Neuronal stem cell (in vitro differentiated cells): ENCODE data around the gene PET100.

Source experiments
- DNase-seq: peaks from one replicate; pipeline ENCODE4 v3.0.0-alpha.2; 2013; ENCODE audit warnings: low spot score
- H2AFZ ChIP-seq: one replicate; pipeline ENCODE4 v1.6.1; 2013; ENCODE audit warnings: mild to moderate bottlenecking, low read length, inconsistent platforms
- H2AK5ac ChIP-seq: 2 replicates; pipeline ENCODE4 v1.6.1; 2013; ENCODE audit warnings: low read depth, mild to moderate bottlenecking, inconsistent platforms, low read length, moderate library complexity, mixed read lengths
- H2BK120ac ChIP-seq: 2 replicates; pipeline ENCODE4 v1.6.1; 2013; ENCODE audit warnings: low read depth, mild to moderate bottlenecking, inconsistent platforms, low read length, moderate library complexity, mixed read lengths
- H2BK12ac ChIP-seq: one replicate; pipeline ENCODE4 v1.6.1; 2013; ENCODE audit warnings: low read length, inconsistent platforms
- H2BK15ac ChIP-seq: 2 replicates; pipeline ENCODE4 v1.6.1; 2013; ENCODE audit warnings: mild to moderate bottlenecking, low read length, inconsistent platforms, mixed read lengths
- H2BK5ac ChIP-seq: one replicate; pipeline ENCODE4 v1.6.1; 2013; ENCODE audit warnings: inconsistent platforms, mild to moderate bottlenecking, low read length, moderate library complexity
- H3K14ac ChIP-seq: one replicate; pipeline ENCODE4 v1.6.1; 2013; ENCODE audit warnings: low read length, inconsistent platforms
- H3K18ac ChIP-seq: 2 replicates; pipeline ENCODE4 v1.6.1; 2013; ENCODE audit warnings: low read length, inconsistent platforms
- H3K23ac ChIP-seq: 2 replicates; pipeline ENCODE4 v1.6.1; 2013; ENCODE audit warnings: low read depth, mild to moderate bottlenecking, mixed read lengths, low read length, inconsistent platforms; ENCODE audit not compliant: poor library complexity
- H3K27ac ChIP-seq: replicated peaks from 3 replicates; pipeline ENCODE4 v1.5.1; 2013; ENCODE audit warnings: low read length, inconsistent platforms
- H3K27me3 ChIP-seq, 3 experiments: 2 replicates each; pipeline ENCODE4 v1.6.1; 2013; ENCODE audit warnings: low read length in 3 of 3, mild to moderate bottlenecking in 2 of 3, inconsistent platforms in 1 of 3, low read depth in 1 of 3, mixed read lengths in 1 of 3, moderate library complexity in 1 of 3; ENCODE audit not compliant: control insufficient read depth in 3 of 3, insufficient read depth in 3 of 3
- H3K36me3 ChIP-seq, 2 donors: replicated peaks in 1 of 2; 2 replicates each; pipeline ENCODE4 v1.6.1; 2013; ENCODE audit warnings: low read length in 2 of 2; ENCODE audit not compliant: control insufficient read depth in 2 of 2, insufficient read depth in 2 of 2
- H3K4ac ChIP-seq: 2 replicates; pipeline ENCODE4 v1.6.1; 2013; ENCODE audit warnings: inconsistent platforms, mild to moderate bottlenecking, low read length, moderate library complexity
- H3K4me1 ChIP-seq, 2 donors: 1 replicate in 1 of 2; 2 replicates in 1 of 2; pipeline ENCODE4 v1.6.1; 2013; ENCODE audit warnings: low read length in 2 of 2, low read depth in 1 of 2; ENCODE audit not compliant: control insufficient read depth in 2 of 2, insufficient read depth in 1 of 2
- H3K4me2 ChIP-seq: one replicate; pipeline ENCODE4 v1.6.1; 2013; ENCODE audit warnings: mild to moderate bottlenecking, low read length, inconsistent platforms; ENCODE audit not compliant: insufficient read depth, poor library complexity, severe bottlenecking
- H3K4me3 ChIP-seq, 2 donors: 2 replicates each; pipeline ENCODE4 v1.5.1; 2013; ENCODE audit warnings: low read length in 2 of 2, mild to moderate bottlenecking in 2 of 2, inconsistent platforms in 1 of 2, moderate library complexity in 1 of 2
- H3K79me1 ChIP-seq: one replicate; pipeline ENCODE4 v1.6.1; 2013; ENCODE audit warnings: low read depth, mild to moderate bottlenecking, inconsistent platforms, low read length, moderate library complexity
- H3K9ac ChIP-seq: one replicate; pipeline ENCODE4 v1.6.1; 2013; ENCODE audit warnings: mild to moderate bottlenecking, low read depth, low read length, inconsistent platforms; ENCODE audit not compliant: poor library complexity
- H3K9me3 ChIP-seq, 2 donors: replicated peaks in 1 of 2; 2 replicates each; pipeline versions ENCODE3 to v1.6.1; 2013; ENCODE audit warnings: low read length in 2 of 2, mild to moderate bottlenecking in 2 of 2, inconsistent platforms in 1 of 2, low read depth in 1 of 2, mixed read lengths in 1 of 2, moderate library complexity in 1 of 2; ENCODE audit not compliant: control insufficient read depth in 2 of 2, insufficient read depth in 1 of 2
- H4K8ac ChIP-seq: one replicate; pipeline ENCODE4 v1.6.1; 2013; ENCODE audit warnings: low read depth, mild to moderate bottlenecking, inconsistent platforms, low read length, moderate library complexity
- H4K91ac ChIP-seq: one replicate; pipeline ENCODE4 v1.6.1; 2013; ENCODE audit warnings: low read length, low read depth, mild to moderate bottlenecking, inconsistent platforms; ENCODE audit not compliant: poor library complexity
- WGBS, 2 donors: extraction: QIAGEN DNeasy Blood & Tissue Kit; methylation state at CpG; one replicate each; pipeline ENCODE4 v1.1.7; 2013; ENCODE audit warnings: missing lambda C conversion rate in 2 of 2, mixed read lengths in 1 of 2; ENCODE audit not compliant: insufficient read length in 2 of 2, insufficient replicate concordance in 1 of 2; ENCODE audit errors: extremely low coverage in 2 of 2; 5-methylcytosine and 5-hydroxymethylcytosine counted together

The PET100 gene

GRCh38 chr19:7618771-7619510 lies 10.7 kb upstream of the PET100 start:
- no peak overlapping the region for H2BK5ac ChIP-seq
- H3K36me3 ChIP-seq: peaks cover 43 to 65% of the 10 kb centered on the region in 2 donors
- no peak overlapping the region for H3K4me3 ChIP-seq
- H4K91ac ChIP-seq: no peak overlapping the region
- H3K27ac ChIP-seq: no peak overlapping the region
- no peak overlapping the region for H2AFZ ChIP-seq
- H3K18ac ChIP-seq: no peak overlapping the region
- no peak overlapping the region for H2BK120ac ChIP-seq
- H3K4me2 ChIP-seq: no peak overlapping the region
- no peaks in the 10 kb centered on the region for H3K9me3 ChIP-seq
- H3K4me1 ChIP-seq: no peaks in the 10 kb centered on the region
- WGBS, 2 donors: no CpG with 5 or more reads among the region's 21 CpGs
- H3K4ac ChIP-seq: no peak overlapping the region
- H3K9ac ChIP-seq: peak overlapping the region; percentile 15
- no peak overlapping the region for H2BK15ac ChIP-seq
- peaks cover 7% of the 10 kb centered on the region for H3K79me1 ChIP-seq
- H3K14ac ChIP-seq: no peak overlapping the region
- H3K27me3 ChIP-seq: no peaks in the 10 kb centered on the region
- no peak overlapping the region for H4K8ac ChIP-seq
- no peak overlapping the region for H2BK12ac ChIP-seq
- H3K23ac ChIP-seq: no peak overlapping the region
- no peak overlapping the region for H2AK5ac ChIP-seq
- DNase-seq: no peak

GRCh38 chr19:7619671-7620441 lies 9.7 kb upstream of the PET100 start:
- Histone ChIP-seq H3K4me1 (no peaks in the 10 kb centered on the region), H3K14ac (no peak overlapping the region), H3K27ac (no peak overlapping the region), H2BK5ac (no peak overlapping the region), H2BK12ac (no peak overlapping the region), H2AK5ac (peak overlapping the region; percentile 56), H3K36me3 (peaks cover 41 to 71% of the 10 kb centered on the region in 2 donors), H3K9ac (no peak overlapping the region), H4K8ac (no peak overlapping the region), H3K18ac (no peak overlapping the region), H3K23ac (no peak overlapping the region), H4K91ac (no peak overlapping the region), H3K9me3 (no peaks in the 10 kb centered on the region), H3K27me3 (no peaks in the 10 kb centered on the region), H2AFZ (no peak overlapping the region), H3K79me1 (peaks cover 7% of the 10 kb centered on the region), H3K4ac (no peak overlapping the region), H3K4me2 (no peak overlapping the region), H2BK15ac (no peak overlapping the region), H3K4me3 (no peak overlapping the region), H2BK120ac (no peak overlapping the region)
- DNase-seq: no peak
- WGBS, 2 donors: no CpG with 5 or more reads among the region's 48 CpGs

- H3K23ac ChIP-seq: no peak overlapping the region
- no peak overlapping the region for H3K4me3 ChIP-seq
- H4K8ac ChIP-seq: no peak overlapping the region
- H3K79me1 ChIP-seq: peaks cover 11% of the 10 kb centered on the region
- no peaks in the 10 kb centered on the region for H3K9me3 ChIP-seq
- H4K91ac ChIP-seq: no peak overlapping the region
- peak overlapping the region; percentile 44 for H3K9ac ChIP-seq
- H3K27ac ChIP-seq: no peak overlapping the region
- H2BK5ac ChIP-seq: peak overlapping the region; percentile 24
- H3K14ac ChIP-seq: no peak overlapping the region
- H3K36me3 ChIP-seq: peaks cover 44 to 75% of the 10 kb centered on the region in 2 donors
- H3K18ac ChIP-seq: no peak overlapping the region
- H2AFZ ChIP-seq: no peak overlapping the region
- no peak overlapping the region for H2AK5ac ChIP-seq
- no peak for DNase-seq
- H2BK120ac ChIP-seq: no peak overlapping the region
- no peak overlapping the region for H3K4me2 ChIP-seq
- H3K4me1 ChIP-seq: no peaks in the 10 kb centered on the region
- no peak overlapping the region for H3K4ac ChIP-seq
- no peak overlapping the region for H2BK12ac ChIP-seq
- WGBS, 2 donors: no CpG with 5 or more reads among the region's 57 CpGs
- no peaks in the 10 kb centered on the region for H3K27me3 ChIP-seq
- H2BK15ac ChIP-seq: no peak overlapping the region
Measured at GRCh38 chr19:7620442-7621412, 8.9 kb upstream of the PET100 start.
